Neural cell (in vitro differentiated cells): ENCODE data around the gene LIMK1. TPM values are rescaled to one million over a fixed set of nuclear protein-coding genes. Genes with fewer than 3 reads are reported as not detected.
A peak's percentile ranks its signal among the peaks of the same experiment; 100 is the strongest.

ENCODE experiments used
- H2AFZ ChIP-seq: fragments of 200-600, 300-800 bp; sonication (generic), shearing (Covaris generic); 2 replicates; pipeline ENCODE4 v1.6.0; 2014; ENCODE audit warnings: low read depth, mild to moderate bottlenecking, antibody characterized with exemption, low read length, moderate library complexity
- H3F3A ChIP-seq: fragments of 200-600 bp; shearing (Covaris generic); 2 replicates; pipeline ENCODE4 v1.6.1; 2016; ENCODE audit warnings: mild to moderate bottlenecking, moderate library complexity, mixed read lengths, antibody characterized with exemption, low read length; ENCODE audit not compliant: insufficient read depth, poor library complexity, severe bottlenecking
- H3K27ac ChIP-seq: fragments of 200-600, 300-800 bp; sonication (generic), shearing (Covaris generic); 2 replicates; pipeline ENCODE4 v1.5.1; 2014; ENCODE audit warnings: mild to moderate bottlenecking, low read length, moderate library complexity
- H3K27me3 ChIP-seq: fragments of 300-800, 200-600 bp; sonication (generic), shearing (Covaris generic); 2 replicates; pipeline ENCODE4 v1.6.0; 2014; ENCODE audit warnings: mild to moderate bottlenecking, low read depth, low read length, moderate library complexity; ENCODE audit not compliant: insufficient read depth
- H3K36me3 ChIP-seq: fragments of 300-800, 200-600 bp; sonication (generic), shearing (Covaris generic); 2 replicates; pipeline ENCODE4 v1.5.1; 2014; ENCODE audit warnings: mild to moderate bottlenecking, antibody characterized with exemption, low read length, moderate library complexity; ENCODE audit not compliant: insufficient read depth
- H3K4me2 ChIP-seq: fragments of 300-800, 200-600 bp; sonication (generic), shearing (Covaris generic); 2 replicates; pipeline ENCODE4 v1.6.0; 2014; ENCODE audit warnings: mild to moderate bottlenecking, low read length
- H3K4me3 ChIP-seq: fragments of 300-800, 200-600 bp; sonication (generic), shearing (Covaris generic); 2 replicates; pipeline ENCODE4 v1.5.1; 2014; ENCODE audit warnings: mild to moderate bottlenecking, low read length, moderate library complexity
- H3K79me2 ChIP-seq: fragments of 200-600 bp; shearing (Covaris generic); replicated peaks from 2 replicates; pipeline ENCODE4 v1.6.0; 2014; ENCODE audit warnings: mild to moderate bottlenecking, low read length, moderate library complexity; ENCODE audit not compliant: insufficient read depth
- H3K9ac ChIP-seq: fragments of 300-800, 200-600 bp; sonication (generic), shearing (Covaris generic); 2 replicates; pipeline ENCODE4 v1.6.1; 2016; ENCODE audit warnings: mild to moderate bottlenecking, low read length, mixed read lengths
- H3K9me2 ChIP-seq: fragments of 200-600 bp; shearing (Covaris generic); 2 replicates; pipeline ENCODE4 v1.6.1; 2016; ENCODE audit warnings: mild to moderate bottlenecking, low read length, mixed read lengths; ENCODE audit not compliant: insufficient read depth
- H3K9me3 ChIP-seq: fragments of 200-600, 300-800 bp; sonication (generic), shearing (Covaris generic); 2 replicates; pipeline ENCODE4 v1.6.1; 2016; ENCODE audit warnings: mild to moderate bottlenecking, mixed run types, low read length, moderate library complexity, mixed read lengths
- H4K20me1 ChIP-seq: fragments of 200-600 bp; shearing (Covaris generic); 2 replicates; pipeline ENCODE4 v1.6.1; 2016; ENCODE audit warnings: mild to moderate bottlenecking, mixed run types; ENCODE audit not compliant: insufficient read depth
- CTCF ChIP-seq: fragments of 450-650 bp; IDR thresholded peaks from 2 replicates; pipeline ENCODE4 v1.5.1; 2014; ENCODE audit warnings: antibody characterized with exemption, mild to moderate bottlenecking, moderate library complexity; ENCODE audit not compliant: poor library complexity, severe bottlenecking
- EP300 ChIP-seq: fragments of 450-650 bp; conservative IDR thresholded peaks from 2 replicates; pipeline ENCODE4 v1.6.1; 2014; ENCODE audit warnings: antibody characterized with exemption, mild to moderate bottlenecking, moderate library complexity; ENCODE audit not compliant: poor library complexity, severe bottlenecking
- EZH2 ChIP-seq: fragments of 200-600, 300-800 bp; shearing (Covaris generic), sonication (generic); IDR thresholded peaks from 2 replicates; pipeline ENCODE4 v1.6.1; 2014; ENCODE audit warnings: antibody characterized with exemption, low read length, borderline replicate concordance, mild to moderate bottlenecking; ENCODE audit not compliant: insufficient read depth, poor library complexity, severe bottlenecking
- MXI1 ChIP-seq: fragments of 450-650 bp; conservative IDR thresholded peaks from 2 replicates; pipeline ENCODE4 v1.6.1; 2014; ENCODE audit warnings: antibody characterized with exemption, mild to moderate bottlenecking; ENCODE audit not compliant: poor library complexity, severe bottlenecking
- POLR2AphosphoS5 ChIP-seq: IDR thresholded peaks from 2 replicates; pipeline ENCODE4 v1.6.1; 2012
- RAD21 ChIP-seq: fragments of 450-650 bp; conservative IDR thresholded peaks from 2 replicates; pipeline ENCODE4 v1.6.1; 2014; ENCODE audit warnings: antibody characterized with exemption, mild to moderate bottlenecking, moderate library complexity
- REST ChIP-seq: IDR thresholded peaks from 2 replicates; pipeline ENCODE4 v1.6.1; 2012; ENCODE audit warnings: borderline replicate concordance
- SMC3 ChIP-seq: fragments of 450-650 bp; conservative IDR thresholded peaks from 2 replicates; pipeline ENCODE4 v1.6.1; 2014; ENCODE audit warnings: antibody characterized with exemption, mild to moderate bottlenecking, moderate library complexity; ENCODE audit not compliant: poor library complexity
- TAF1 ChIP-seq: IDR thresholded peaks from 2 replicates; pipeline ENCODE4 v1.6.1; 2012; ENCODE audit warnings: low read depth
- polyA plus RNA-seq: library from polyadenylated mRNA; depleted of rRNA; stranded (reverse); fragments of >200 nt; gene quantifications from 2 replicates; pipeline ENCODE4 v1.2.3, GENCODE V29; 2014

The LIMK1 gene
- polyA plus RNA-seq, 1 donor from 2014 or later = 21.1 TPM

GRCh38 chr7:74084722-74085578 lies 1.3 kb downstream of the LIMK1 start:
- TF ChIP-seq POLR2AphosphoS5 = no peak
- no peak for TF ChIP-seq RAD21
- TF ChIP-seq REST = no peak
- TF ChIP-seq EP300 = no peak
- Histone ChIP-seq H3K9ac (peak overlapping the region; percentile 87), H3K4me3 (peak overlapping the region; percentile 85), H3K27ac (no peak overlapping the region), H2AFZ (peak overlapping the region; percentile 80), H3K27me3 (no peaks in the 10 kb centered on the region), H3K9me3 (no peaks in the 10 kb centered on the region), H3K9me2 (no peaks in the 10 kb centered on the region), H3K4me2 (peak overlapping the region; percentile 92), H3F3A (no peaks in the 10 kb centered on the region), H3K36me3 (no peaks in the 10 kb centered on the region), H4K20me1 (no peaks in the 10 kb centered on the region), H3K79me2 (peaks cover 23% of the 10 kb centered on the region)

- no peaks in the 10 kb centered on the region for H3F3A ChIP-seq
- H3K4me3 ChIP-seq = no peak overlapping the region
- no peaks in the 10 kb centered on the region for H3K9me3 ChIP-seq
- no peaks in the 10 kb centered on the region for H4K20me1 ChIP-seq
- H3K9ac ChIP-seq = no peak overlapping the region
- peaks cover 20% of the 10 kb centered on the region for H3K79me2 ChIP-seq
- H3K9me2 ChIP-seq = no peaks in the 10 kb centered on the region
- no peak overlapping the region for H2AFZ ChIP-seq
- H3K4me2 ChIP-seq = no peak overlapping the region
- TF ChIP-seq SMC3 (no peak), CTCF (no peak), REST (no peak), POLR2AphosphoS5 (no peak), MXI1 (no peak), RAD21 (no peak), TAF1 (no peak), EZH2 (no peak), EP300 (no peak)
- H3K27me3 ChIP-seq = no peaks in the 10 kb centered on the region
- no peaks in the 10 kb centered on the region for H3K36me3 ChIP-seq
- no peak overlapping the region for H3K27ac ChIP-seq
These were observed 4.3 kb downstream of the LIMK1 start for GRCh38 chr7:74087791-74088453.
